ENCODE data around the gene APOBEC3C.
A peak's percentile ranks its signal among the peaks of the same experiment; 100 is the strongest.
"Not testable (repeated sequence)": the region's sequence is repeated elsewhere in the genome, so short reads cannot be mapped to it uniquely, and the experiment has no call there.

Gene APOBEC3C

DNA sequence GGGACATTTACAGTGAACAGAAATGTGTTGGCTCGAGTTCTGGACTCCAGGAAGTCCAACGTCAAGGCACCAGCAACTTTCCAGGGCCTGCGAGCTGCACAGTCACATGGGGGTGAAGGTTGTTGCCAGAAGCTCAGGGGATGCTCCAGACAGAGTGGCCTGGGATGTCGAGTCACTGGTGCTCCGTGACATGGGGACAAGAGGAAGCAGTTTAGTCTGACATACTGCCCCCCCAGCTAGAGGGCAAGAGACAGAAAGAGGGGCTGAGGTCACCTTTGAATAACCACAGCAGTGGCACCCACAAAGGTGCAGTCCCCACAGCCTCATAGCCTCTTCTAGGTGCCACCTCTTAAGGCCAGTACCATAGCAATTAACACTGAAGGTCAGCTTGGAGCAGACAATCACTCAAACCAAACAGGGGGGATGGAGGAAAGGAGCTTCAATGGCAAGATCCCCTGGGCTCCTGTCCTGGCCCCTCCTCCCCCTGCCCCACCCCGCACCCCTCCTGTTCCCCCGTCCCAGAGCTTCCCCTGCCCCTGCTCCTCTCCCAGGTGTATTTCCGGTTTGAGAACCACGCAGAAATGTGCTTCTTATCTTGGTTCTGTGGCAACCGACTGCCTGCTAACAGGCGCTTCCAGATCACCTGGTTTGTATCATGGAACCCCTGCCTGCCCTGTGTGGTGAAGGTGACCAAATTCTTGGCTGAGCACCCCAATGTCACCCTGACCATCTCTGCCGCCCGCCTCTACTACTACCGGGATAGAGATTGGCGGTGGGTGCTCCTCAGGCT, 10.7 kb downstream of the APOBEC3C start:
- no peak for DNase-seq

DNA sequence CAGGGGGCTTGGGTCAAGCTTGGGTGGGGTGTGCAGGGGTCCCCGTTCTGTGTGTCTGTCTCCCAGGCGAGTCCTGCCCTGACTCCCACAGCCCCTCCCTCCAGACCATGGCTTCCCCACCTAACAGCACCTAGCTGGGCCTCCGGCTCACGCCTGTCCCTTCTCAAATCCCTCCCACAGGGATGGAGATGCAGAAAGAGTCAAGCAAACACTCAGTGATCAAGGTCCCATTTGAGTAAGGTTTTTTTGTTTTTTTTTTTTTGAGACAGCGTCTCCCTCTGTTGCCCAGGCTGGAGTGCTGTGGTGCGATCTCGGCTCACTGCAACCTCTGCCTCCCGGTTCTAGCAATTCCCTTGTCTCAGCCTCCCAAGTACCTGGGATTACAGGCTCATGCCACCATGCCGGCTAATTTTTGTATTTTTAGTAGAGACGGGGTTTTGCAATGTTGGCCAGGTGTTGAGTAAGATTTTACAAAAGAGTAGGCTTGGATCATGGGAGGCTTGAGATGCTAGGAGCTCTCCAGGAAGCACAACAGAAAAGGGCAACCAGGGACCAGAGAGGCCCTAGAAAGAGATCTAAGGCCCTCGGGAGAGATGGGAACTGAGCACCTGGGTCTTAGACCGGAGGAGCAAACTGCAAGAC, 12.6 kb downstream of the APOBEC3C start:
- no peak for DNase-seq

DNA sequence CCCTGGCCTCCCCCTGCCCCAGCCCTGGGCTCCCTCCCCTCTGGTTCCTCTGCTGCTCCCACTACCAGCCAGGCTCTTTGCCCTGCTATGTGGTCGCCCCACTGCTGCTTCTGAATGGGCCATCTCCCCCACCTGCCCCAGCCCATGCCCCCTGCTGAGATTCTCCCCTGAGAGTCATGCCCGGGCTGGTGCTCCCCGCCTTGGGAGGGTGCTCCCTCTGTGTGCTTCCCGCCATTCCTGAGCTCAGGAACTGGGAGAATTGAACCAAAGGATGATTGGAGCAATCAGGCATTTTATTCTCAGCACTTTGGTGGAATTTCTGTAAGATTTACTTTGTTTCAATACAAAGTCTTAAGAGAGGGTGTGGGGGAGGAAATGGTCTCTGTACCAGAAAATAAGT, 13.7 kb downstream of the APOBEC3C start:
- no peak for DNase-seq

DNA sequence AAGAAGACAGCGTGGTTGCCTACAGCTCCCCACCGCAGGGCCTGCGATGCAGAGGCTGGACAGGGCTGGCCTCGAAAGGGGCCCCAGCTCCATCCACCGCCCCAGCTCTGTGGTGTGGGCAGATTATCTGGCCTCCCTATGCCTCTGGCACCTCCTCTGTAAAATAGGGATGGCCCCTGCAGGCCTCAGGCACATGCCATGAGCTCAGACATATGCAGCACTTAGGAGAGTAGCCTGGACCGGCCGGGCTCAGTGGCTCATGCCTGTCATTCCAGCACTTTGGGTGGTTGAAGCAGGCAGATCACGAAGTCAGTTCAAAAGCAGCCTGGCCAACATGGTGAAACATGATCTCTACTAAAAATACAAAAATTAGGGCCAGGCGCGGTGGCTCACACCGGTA, 14.2 kb downstream of the APOBEC3C start:
- DNase-seq, result no peak

DNA sequence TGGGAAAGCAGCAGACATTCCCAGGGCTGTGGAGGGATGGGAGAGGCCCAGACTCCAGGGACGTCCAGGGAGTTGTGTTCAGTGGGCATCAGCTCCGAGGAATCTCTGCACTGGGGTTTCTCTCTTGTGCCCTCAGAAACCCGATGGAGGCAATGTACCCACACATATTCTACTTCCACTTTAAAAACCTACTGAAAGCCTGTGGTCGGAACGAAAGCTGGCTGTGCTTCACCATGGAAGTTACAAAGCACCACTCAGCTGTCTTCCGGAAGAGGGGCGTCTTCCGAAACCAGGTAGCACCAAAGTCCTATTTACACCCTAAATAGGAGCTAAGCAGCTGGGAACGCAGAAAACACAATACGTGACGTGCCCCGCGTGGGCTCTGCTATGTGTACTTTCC, 15.2 kb downstream of the APOBEC3C start:
- DNase-seq, result no peak

DNA sequence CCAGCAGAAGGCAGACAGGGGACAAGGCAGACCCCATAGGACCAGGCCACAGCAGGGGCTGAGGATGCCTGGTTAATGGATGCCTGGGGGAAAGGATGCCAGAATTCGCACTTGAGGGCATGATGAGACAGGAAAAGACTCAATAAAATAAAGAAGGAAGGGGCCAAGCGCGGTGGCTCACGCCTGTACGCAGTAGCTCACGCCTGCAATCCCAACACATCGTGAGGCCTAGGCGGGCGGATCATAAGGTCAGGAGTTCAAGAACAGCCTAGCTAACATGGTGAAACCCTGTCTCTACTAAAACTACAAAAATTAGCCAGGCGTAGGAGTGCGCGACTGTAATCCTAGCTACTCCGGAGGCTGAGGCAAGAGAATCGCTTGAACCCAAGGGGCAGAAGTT, 16.6 kb downstream of the APOBEC3C start:
- DNase-seq, result no peak

DNA sequence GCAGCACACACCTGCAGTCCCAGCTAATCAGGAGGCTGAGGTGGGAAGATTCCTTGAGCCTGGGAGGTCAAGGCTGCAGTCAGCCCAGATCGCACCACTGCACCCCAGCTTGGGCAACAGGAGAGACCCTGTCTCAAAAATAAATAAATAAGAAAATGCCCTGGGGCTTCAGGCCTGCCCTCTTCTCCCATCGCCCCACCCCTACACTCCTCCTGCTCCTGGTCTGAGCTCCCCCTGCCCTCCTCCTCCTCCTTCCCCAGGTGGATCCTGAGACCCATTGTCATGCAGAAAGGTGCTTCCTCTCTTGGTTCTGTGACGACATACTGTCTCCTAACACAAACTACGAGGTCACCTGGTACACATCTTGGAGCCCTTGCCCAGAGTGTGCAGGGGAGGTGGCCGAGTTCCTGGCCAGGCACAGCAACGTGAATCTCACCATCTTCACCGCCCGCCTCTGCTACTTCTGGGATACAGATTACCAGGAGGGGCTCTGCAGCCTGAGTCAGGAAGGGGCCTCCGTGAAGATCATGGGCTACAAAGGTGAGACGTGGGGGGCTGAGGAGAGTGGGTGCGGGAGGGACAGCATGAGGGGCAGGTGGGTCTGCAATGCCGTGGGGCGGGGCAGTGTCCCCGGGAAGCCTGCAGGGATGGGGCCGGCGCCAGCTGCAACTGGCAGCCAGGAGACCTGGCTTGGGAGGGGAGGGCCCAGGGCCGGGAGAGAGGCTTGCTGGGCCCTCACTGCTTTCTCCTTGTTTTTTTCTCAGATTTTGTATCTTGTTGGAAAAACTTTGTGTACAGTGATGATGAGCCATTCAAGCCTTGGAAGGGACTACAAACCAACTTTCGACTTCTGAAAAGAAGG, 17.6 kb downstream of the APOBEC3C start:
- DNase-seq, result not testable (repeated sequence)

DNA sequence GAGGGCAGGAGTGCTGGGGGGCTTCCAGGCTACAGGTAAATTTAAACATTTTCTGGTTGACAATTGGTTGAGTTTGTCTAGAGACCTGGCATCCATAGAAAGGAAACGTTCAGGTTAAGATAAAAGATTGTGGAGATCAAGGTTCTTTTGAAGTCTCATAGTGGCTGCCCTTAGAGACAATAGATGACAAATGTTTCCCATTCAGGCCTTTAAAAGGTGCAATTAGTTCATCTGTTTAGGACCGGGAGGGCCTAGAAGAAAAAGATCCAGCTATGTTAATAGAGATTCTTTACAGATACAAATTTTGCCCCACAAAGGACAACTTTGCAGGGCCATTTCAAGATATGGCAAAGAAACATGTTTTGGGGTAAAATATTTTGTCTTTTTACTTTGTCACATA, 23.0 kb downstream of the APOBEC3C start:
- DNase-seq, result not testable (repeated sequence)

DNA sequence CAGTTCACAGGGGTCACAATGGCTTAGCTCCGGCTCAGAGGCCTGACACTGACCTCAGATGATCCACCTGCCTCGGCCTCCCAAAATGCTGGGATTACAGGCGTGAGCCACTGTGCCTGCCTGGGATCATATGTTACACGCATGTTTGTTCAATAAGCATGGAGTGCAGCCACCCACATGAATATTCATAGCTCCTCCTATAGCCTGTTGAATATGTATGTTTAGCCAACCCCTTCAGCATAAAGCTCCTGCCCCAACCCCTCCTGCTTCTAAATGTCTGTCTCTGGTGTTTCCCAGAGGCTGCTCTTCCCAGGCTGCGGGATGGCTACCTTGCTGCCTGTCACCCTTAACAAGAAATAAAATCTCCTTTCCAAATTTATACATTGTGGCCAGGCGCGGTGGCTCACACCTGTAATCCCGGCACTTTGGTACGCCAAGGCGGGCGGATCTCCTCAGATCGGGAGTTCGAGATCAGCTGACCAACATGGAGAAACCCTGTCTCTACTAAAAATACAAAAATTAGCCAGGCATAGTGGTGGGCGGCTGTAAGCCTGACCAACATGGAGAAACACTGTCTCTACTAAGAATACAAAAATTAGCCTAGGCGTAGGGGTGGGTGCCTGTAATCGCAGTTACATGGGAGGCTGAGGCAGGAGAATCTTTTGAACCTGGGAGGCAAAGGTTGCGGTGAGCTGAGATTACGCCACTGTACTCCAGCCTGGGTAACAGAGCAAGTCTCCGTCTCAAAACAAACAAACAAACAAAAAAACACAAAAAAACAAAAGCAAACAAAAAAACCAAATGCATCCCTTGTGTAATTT, 25.5 kb downstream of the APOBEC3C start:
- no peak for DNase-seq

DNA sequence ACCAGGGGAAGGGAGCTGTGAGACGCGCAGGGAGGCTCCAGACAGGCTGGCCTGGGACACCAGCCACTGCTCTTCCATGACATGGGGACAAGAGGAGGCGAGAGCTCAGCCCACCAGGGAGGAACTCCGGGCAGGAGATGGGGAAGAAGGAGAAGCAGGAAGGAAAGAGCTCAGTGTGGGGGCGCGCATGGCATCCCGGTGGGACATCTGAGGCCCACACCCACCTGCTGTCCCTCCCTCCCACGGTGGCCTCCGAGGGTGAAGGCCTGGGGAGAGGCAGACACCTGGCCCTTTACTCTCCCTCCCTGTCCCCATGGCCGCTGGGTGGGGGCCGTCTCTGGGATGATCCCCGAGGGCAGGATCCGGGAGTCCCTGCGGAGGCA, 26.1 kb downstream of the APOBEC3C start:
- DNase-seq, result not testable (repeated sequence)

DNA sequence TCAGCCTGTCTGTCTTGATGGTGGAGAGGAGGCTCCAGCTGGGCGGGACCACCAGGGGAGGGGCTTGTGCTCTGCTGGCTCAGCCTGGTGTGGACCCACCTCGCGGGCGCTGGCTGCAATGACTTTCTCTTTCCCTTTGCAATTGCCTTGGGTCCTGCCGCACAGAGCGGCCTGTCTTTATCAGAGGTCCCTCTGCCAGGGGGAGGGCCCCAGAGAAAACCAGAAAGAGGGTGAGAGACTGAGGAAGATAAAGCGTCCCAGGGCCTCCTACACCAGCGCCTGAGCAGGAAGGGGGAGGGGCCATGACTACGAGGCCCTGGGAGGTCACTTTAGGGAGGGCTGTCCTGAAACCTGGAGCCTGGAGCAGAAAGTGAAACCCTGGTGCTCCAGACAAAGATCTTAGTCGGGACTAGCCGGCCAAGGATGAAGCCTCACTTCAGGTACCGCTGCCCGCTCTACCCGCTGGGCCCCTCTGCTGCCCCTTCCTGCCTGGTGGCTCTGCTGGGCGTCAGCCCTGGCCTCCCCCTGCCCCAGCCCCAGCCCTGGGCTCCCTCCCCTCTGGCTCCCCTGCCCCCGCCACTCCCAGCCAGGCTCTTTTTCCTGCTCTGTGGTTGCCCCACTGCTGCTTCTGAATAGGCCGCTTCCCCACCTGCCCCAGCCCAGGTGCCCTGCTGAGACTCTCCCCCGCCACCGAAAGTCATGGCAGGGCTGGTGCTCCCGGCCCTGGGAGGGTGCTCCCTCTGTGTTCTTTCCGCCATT, 26.7 kb downstream of the APOBEC3C start, which contains the start of gene APOBEC3F:
APOBEC3F (plus strand) TSS at position 327 of the 759 bp plus-strand sequence; CDS start at position 424, 97 bp downstream.
- DNase-seq, result peak; percentile 25

DNA sequence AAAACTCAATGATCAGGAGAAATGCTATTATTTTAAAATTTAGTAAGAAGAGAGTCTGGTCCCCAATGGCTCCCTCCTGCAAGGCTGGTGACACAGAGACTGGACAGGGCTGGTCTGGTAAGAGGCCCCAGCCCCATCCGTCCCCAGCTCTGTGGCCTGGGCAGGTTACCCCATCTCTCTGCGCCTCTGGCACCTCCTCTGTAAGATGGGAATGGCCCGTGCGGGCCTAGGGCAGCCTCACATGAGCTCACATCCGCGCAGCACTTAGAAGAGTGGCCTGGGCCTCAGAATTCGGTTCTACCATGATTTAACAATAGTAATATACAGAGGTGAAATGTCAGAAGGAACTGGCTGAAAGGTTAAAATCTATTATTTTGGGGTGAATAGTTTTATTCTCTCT, 27.9 kb downstream of the APOBEC3C start:
- DNase-seq, result no peak

DNA sequence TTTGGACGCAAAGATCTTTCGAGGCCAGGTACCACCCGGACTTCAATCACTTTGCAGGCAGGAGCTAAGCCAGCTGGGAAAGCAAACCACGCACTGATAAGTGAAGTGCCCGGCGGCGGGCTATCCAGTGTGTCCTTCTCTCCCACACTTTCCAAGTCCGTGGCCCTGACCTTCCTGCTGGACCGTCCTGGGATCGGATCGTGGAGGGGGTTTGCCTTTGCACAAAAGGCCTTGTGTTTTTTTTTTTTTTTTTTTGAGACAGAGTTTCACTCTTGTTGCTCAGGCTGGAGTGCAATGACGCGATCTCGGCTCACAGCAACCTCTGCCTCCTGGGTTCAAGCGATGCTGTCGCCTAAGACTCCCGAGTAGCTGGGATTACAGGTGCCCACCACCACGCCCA, 29.0 kb downstream of the APOBEC3C start:
- not testable (repeated sequence) for DNase-seq

DNA sequence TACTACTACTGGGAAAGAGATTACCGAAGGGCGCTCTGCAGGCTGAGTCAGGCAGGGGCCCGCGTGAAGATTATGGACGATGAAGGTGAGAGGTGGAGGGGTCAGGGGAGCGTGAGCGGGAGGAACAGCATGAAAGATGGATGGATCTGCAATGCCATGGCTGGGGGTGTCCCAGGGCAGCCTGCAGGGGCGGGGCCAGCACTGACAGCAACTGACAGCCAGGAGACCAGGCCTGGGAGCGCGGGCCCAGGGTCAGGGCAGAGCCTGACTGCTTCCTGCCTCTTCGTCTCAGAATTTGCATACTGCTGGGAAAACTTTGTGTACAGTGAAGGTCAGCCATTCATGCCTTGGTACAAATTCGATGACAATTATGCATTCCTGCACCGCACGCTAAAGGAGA, 31.1 kb downstream of the APOBEC3C start:
- DNase-seq, result not testable (repeated sequence)

DNA sequence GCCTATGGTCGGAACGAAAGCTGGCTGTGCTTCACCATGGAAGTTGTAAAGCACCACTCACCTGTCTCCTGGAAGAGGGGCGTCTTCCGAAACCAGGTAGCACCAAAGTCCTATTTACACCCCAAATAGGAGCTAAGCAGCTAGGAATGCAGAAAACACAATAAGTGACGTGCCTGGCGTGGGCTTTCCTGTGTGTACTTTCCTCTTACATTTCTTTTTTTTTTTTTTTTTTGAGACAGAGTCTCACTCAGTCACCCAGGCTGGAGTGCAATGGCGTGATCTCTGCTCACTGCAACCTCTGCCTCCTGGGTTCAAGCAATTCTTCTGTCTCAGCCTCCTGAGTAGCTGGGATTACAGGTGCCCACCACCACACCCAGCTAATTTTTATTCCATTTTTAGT, 35.4 kb downstream of the APOBEC3C start:
- DNase-seq, result not testable (repeated sequence)

DNA sequence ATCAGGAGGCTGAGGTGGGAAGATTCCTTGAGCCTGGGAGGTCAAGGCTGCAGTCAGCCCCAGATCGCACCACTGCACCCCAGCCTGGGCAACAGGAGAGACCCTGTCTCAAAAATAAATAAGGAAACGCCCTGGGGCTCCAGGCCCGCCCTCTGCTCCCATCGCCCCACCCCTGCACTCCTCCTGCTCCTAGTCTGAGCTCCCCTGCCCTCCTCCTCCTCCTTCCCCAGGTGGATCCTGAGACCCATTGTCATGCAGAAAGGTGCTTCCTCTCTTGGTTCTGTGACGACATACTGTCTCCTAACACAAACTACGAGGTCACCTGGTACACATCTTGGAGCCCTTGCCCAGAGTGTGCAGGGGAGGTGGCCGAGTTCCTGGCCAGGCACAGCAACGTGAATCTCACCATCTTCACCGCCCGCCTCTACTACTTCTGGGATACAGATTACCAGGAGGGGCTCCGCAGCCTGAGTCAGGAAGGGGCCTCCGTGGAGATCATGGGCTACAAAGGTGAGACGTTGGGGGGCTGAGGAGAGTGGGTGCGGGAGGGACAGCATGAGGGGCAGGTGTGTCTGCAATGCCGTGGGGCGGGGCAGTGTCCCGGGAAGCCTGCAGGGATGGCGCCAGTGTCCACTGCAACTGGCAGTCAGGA, 37.9 kb downstream of the APOBEC3C start:
- not testable (repeated sequence) for DNase-seq

DNA sequence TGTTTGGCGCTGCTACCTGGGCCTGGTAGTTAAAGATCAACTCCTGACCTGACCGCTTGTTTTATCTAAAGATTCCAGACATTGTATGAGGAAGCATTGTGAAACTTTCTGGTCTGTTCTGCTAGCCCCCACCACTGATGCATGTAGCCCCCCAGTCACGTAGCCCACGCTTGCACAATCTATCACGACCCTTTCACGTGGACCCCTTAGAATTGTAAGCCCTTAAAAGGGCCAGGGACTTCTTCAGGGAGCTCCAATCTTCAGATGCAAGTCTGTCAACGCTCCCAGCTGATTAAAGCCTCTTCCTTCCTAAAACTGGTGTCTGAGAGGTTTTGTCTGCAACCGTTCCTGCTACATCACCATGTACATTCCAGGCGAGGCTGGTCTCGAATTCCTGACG, 41.6 kb downstream of the APOBEC3C start:
- DNase-seq, result no peak

DNA sequence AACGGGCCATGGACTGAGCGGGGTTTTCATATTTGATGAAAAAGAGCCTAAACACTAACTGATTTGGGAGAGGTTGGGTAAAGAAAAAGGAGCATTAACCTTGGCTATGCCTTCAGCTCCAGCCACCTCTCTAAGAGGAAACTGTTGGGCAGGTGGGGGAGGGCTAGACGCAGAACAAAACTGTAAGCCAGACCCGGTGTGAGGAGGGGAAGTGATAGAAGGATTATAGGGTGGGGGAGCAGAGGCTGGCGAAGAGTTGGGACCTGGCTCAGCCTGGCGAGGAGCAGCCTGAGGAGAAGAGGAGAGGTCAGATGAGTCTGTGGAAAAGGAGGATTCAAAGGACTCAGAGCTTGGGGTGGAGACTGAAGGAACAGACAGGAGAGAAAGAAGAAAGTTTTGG, 47.2 kb downstream of the APOBEC3C start:
- not testable (repeated sequence) for DNase-seq

DNA sequence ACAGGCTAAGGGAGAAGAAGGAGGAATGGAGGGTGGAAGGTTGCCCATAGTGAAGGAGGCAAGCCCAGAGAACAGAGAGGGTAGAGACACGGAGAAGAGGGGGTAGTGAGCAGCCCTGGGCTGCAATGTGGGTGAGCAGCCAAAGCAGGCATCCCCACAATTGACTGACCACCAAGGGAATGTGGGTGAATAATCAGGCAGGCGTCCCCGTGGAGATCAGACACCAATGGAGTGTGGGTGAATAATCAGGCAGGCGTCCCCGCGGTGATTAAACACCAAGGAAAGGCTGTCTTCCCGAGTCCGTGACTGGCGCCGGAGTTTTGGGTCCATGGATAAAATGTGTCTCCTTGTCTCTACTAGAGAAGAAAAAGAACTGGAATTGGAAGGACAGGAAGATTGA, 47.9 kb downstream of the APOBEC3C start:
- not testable (repeated sequence) for DNase-seq

DNA sequence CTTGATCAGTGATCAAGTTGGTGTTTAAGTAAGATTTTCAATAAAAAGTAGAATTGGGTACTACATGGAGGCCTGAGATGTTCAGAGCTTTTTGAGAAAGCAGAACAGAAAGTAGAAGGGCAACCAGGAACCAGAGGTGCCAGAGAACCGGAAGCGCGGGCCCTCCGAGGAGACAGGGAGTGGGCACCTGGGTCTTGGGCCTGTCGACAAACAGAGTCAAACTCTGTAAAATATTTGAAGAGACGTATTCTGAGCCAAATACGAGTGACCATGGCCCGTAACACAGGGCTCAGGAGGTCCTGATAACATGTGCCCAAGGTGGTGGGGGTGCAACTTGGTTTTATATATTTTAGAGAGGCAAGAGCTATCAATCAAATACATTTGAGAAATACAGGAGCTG, 49.8 kb downstream of the APOBEC3C start:
- not testable (repeated sequence) for DNase-seq

All from activated T-cell treated with anti-CD3 and anti-CD28 coated beads for 4 hours (primary cell).